Stimulated activated CD8-positive, alpha-beta memory T cell treated with anti-CD3 and anti-CD28 coated beads, Interleukin-12 subunit alpha, Interleukin-12 subunit beta, amount 100 ng/mL, for 4 hours (primary cell): ENCODE results near the gene DDX59.
A peak's percentile ranks its signal among the peaks of the same experiment; 100 is the strongest.

Source experiments
- DNase-seq: peaks from one replicate; pipeline ENCODE4 v3.0.0-alpha.2; 2020; ENCODE audit warnings: low read depth

Gene DDX59

GRCh38 chr1:200628223-200628881 lies 41.4 kb downstream of the DDX59 start:
- DNase-seq, result peak; percentile 15

GRCh38 chr1:200627575-200628222 lies 42.0 kb downstream of the DDX59 start:
- DNase-seq, result no peak

DNA sequence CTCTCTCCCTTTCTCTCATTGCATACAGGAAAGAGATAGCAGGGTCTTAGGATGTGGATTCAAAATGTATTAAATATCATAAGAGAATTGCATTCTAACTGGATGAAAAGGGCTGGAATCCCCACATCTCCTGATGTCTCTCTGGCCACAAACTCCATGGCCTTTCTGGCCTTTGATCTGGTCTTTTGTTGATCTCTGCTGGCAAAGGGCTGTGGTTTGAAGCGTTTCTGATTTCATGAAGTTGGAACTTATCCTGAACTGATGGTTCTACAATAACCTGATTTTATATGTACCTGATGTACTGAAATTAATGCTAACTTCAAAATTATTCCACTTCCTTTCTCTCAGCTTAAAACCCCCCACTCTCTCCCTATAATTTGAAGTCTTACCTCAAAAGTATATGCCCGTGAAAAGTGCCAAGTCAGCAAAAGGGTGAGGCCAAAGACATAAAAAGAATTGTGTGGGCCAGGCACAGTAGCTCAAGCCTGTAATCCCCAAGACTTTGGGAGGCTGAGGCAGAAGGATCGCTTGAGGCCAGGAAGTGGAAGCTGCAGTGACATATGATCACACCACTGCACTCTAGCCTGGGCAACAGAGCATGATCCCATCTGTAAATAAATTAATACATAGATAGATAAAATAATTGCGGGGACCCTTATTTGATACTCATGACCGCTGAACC lies 42.7 kb downstream of the DDX59 start:
- DNase-seq, result no peak

DNA sequence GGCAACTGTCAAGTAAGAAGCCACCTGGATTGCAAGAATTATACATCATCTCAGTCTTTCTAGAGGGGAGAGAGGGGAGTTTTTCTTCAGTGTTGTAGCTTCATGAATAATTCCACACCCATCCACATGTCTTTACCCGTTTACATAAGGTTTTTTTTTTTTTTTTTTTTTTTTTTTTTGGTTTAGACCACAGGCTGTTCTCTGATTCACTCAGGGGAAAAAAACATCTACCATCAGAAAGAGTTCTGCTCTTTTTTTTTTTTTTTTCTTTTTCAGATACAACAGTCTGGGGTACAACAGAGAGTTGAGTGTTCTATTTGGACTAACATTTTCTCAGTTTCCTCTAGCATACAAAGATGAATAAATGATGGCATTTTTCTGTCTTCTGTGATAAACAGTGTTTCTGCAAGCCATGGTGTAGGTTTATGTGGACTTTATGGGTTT lies 44.3 kb downstream of the DDX59 start:
- no peak for DNase-seq

- DNase-seq, result no peak
Measured at GRCh38 chr1:200624679-200625335, 44.9 kb downstream of the DDX59 start.

DNA sequence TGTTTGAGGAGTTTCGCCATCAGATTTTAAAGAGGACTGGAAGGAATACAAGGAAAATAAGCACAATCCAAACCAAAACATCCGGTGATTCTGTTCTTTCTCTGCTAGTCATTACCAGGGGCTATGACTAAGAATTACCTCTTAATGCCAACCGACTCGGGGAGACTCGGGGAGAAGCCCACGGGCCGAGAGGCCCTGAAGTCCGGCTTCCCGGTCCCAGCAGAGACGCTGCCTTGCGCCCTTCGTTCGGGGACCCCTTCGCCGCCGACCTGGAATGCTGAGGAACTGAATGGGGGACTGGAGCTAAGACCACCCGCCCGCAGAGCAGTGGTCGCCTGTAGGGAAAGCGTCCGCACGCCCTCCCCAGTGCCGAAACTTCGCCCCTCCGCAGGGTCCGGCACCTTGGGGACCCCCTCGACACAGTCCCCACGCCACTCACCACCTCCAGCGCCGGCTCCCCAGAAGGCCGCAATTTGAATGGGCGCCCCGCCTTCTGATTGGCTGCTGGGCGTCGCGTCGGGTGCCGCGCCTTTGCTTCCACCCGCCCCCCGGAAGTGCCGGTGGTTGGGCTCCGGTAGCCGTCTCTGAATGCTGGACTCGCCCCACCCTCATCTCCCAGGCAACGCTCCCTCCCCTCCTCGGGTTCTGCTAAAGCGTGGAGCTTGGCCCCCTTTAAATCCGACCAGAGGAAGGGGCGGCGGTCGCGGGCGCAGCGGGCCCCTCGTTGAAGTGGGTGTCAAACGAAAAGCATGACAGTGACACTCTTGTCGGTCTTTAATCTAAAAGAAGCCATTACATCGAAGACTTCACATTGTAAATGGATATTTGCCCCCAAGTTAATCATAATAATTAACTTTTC lies 49.2 kb downstream of the DDX59 start, which contains the start of gene KIF14:
TSS of gene KIF14 (minus strand) at position 479 of the 859 bp plus-strand sequence. CDS start 2,028 bp downstream, outside the sequence.
- DNase-seq, result peak; percentile 79

GRCh38 chr1:200619894-200620272 lies 49.8 kb downstream of the DDX59 start:
- no peak for DNase-seq

- DNase-seq, result no peak
Measured at GRCh38 chr1:200610846-200611245, 58.9 kb downstream of the DDX59 start.

- no peak for DNase-seq
Measured at GRCh38 chr1:200602632-200603031, 67.1 kb downstream of the DDX59 start.
